Measurements from ENCODE around the gene P4HTM. TPM values are rescaled to one million over a fixed set of nuclear protein-coding genes. Genes with fewer than 3 reads are reported as not detected.
A peak's percentile ranks its signal among the peaks of the same experiment; 100 is the strongest.

P4HTM gene, protein sequence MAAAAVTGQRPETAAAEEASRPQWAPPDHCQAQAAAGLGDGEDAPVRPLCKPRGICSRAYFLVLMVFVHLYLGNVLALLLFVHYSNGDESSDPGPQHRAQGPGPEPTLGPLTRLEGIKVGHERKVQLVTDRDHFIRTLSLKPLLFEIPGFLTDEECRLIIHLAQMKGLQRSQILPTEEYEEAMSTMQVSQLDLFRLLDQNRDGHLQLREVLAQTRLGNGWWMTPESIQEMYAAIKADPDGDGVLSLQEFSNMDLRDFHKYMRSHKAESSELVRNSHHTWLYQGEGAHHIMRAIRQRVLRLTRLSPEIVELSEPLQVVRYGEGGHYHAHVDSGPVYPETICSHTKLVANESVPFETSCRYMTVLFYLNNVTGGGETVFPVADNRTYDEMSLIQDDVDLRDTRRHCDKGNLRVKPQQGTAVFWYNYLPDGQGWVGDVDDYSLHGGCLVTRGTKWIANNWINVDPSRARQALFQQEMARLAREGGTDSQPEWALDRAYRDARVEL
- total RNA-seq = 10 to 100 TPM; 24.8 to 25.0 TPM

DNA sequence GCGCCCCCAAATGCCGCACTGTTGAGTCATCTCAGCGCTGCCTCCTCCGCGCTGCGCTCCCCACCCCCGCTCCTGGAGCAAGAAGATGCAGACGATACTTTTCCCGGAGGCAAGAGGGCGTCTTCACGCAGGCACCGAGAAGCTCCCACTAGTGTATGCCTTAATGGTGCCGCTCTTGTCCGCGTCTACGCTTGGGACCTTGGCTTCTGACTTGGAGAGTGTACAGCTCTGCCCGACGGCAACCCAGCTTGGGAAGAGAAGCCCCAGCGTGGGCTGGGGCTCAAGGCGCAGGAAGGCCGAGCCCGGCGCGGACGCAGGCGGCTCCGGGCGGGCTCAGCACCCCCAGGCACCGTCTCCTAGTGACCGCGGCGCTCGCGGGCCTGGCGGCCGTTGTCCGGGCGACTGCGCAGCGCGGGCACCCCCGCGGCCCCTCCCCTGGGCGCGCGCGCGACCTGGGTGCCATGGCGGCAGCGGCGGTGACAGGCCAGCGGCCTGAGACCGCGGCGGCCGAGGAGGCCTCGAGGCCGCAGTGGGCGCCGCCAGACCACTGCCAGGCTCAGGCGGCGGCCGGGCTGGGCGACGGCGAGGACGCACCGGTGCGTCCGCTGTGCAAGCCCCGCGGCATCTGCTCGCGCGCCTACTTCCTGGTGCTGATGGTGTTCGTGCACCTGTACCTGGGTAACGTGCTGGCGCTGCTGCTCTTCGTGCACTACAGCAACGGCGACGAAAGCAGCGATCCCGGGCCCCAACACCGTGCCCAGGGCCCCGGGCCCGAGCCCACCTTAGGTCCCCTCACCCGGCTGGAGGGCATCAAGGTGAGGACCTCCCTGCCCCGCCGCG, at the start of gene P4HTM:
P4HTM (plus strand) TSS at position 446 of the 840 bp plus-strand sequence; CDS start at position 462, 16 bp downstream.
- TF ChIP-seq, protein P1, sequence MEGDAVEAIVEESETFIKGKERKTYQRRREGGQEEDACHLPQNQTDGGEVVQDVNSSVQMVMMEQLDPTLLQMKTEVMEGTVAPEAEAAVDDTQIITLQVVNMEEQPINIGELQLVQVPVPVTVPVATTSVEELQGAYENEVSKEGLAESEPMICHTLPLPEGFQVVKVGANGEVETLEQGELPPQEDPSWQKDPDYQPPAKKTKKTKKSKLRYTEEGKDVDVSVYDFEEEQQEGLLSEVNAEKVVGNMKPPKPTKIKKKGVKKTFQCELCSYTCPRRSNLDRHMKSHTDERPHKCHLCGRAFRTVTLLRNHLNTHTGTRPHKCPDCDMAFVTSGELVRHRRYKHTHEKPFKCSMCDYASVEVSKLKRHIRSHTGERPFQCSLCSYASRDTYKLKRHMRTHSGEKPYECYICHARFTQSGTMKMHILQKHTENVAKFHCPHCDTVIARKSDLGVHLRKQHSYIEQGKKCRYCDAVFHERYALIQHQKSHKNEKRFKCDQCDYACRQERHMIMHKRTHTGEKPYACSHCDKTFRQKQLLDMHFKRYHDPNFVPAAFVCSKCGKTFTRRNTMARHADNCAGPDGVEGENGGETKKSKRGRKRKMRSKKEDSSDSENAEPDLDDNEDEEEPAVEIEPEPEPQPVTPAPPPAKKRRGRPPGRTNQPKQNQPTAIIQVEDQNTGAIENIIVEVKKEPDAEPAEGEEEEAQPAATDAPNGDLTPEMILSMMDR (IDR thresholded peaks at IDR 0.05) = peak; percentile 11
- ChIA-PET POLR2A (interaction anchor here (0.6 to 6.5 kb wide), 14 partner anchors 10 to 792 kb away, joined by 3 to 72 read pairs (median 6); partner anchors contain the start of genes DALRD3, IMPDH2, NDUFAF3 and QRICH1), CTCF (interaction anchor here (0.6 to 6.5 kb wide), 11 partner anchors 9 to 326 kb away, joined by 3 to 78 read pairs (median 12); partner anchors contain the start of genes DALRD3, IMPDH2, NDUFAF3 and QRICH1)
- H3K27me3 Mint-ChIP-seq = no peaks in the 10 kb centered on the region
- H3K4me3 Mint-ChIP-seq = peak within 1 kb of the TSS; percentile 92
- intact Hi-C loops (cut with micrococcal nuclease) = loop anchor here (5.0 kb wide), 1 partner anchor 32 kb away; the partner anchor contains the start of gene NDUFAF3
- DNase-seq (peak; percentile 92), ATAC-seq (peak; percentile 84)
- peaks cover 22% of the 10 kb centered on the region for H3K36me3 Mint-ChIP-seq (ENCODE audit: low read depth)
- H3K4me1 Mint-ChIP-seq (ENCODE audit: low read depth) = peaks cover 41% of the 10 kb centered on the region
- H3K9me3 Mint-ChIP-seq = no peaks in the 10 kb centered on the region
- H3K27ac Mint-ChIP-seq = peak within 1 kb of the TSS; percentile 95

DNA sequence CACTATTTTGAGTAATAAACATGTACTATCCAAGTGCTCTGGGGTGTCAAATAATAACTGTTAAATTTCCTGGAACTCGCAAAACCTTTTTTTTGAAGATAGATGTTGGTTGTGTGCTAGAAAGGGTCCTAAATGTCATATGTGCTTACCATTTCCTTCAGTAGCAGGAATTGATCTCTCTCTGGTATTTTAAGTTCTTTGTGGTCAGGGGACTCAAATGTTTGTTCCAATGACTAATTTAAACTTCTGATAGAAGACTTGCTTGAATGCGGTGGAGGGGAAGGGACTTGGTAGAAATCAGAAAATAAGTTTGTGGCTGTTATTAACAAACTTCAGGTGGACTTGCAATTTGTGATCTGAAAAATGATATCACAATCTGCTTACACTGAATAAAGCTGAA, 44.6 kb upstream of the P4HTM start:
- CTCF ChIA-PET = interaction anchor here (1.0 kb wide), 1 partner anchor 13 kb away, joined by 3 read pairs; no protein-coding TSS in a partner anchor
- Mint-ChIP-seq H3K36me3 (ENCODE audit: low read depth) (peaks cover 13% of the 10 kb centered on the region), H3K4me3 (no peak overlapping the region), H3K27ac (peak overlapping the region; percentile 86), H3K9me3 (no peaks in the 10 kb centered on the region), H3K27me3 (no peaks in the 10 kb centered on the region), H3K4me1 (ENCODE audit: low read depth) (peaks cover 43% of the 10 kb centered on the region)
- DNase-seq = no peak
- intact Hi-C loops (cut with micrococcal nuclease) = no loop called here
- TF ChIP-seq, protein P1 (IDR thresholded peaks at IDR 0.05) = no peak
- POLR2A ChIA-PET = no interaction called here
- peak; percentile 69 for ATAC-seq

DNA sequence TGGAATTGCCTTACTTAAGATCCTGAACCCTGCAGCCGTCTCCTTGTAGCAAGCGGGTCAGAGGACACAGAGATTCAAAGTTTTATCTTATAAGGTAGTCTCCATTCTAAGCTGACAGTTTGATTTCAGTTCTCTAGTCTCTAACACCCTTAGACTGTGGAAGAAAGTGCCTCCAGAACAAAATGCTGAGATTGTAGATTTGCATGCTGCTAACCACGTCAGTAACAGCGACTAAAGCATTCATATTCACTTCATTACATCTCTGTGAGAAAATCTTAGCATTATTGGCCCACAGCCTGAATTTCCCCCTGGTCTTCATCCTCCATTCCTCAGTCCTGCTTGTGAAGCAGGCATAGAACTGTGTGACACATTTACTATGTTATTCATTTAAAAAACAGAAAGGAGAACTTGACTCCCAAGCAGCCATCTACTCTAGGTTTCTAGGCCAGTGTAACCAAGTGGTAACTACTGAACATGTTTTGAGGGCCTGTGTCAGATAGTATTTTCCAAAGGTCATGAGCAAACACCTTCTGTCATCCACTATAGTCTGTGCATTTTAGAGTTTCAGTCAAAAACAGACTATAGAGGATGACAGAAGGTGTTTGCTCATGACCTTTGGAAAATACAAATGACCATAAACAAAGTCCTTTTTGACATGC, 44.0 kb upstream of the P4HTM start:
- H3K4me3 Mint-ChIP-seq = no peak overlapping the region
- H3K27ac Mint-ChIP-seq = peak overlapping the region; percentile 86
- H3K9me3 Mint-ChIP-seq = no peaks in the 10 kb centered on the region
- intact Hi-C loops (cut with micrococcal nuclease) = no loop called here
- TF ChIP-seq, protein P1 (IDR thresholded peaks at IDR 0.05) = no peak
- H3K4me1 Mint-ChIP-seq (ENCODE audit: low read depth) = peaks cover 43% of the 10 kb centered on the region
- peak; percentile 66 for ATAC-seq
- no peaks in the 10 kb centered on the region for H3K27me3 Mint-ChIP-seq
- CTCF ChIA-PET = interaction anchor here (1.0 kb wide), 1 partner anchor 14 kb away, joined by 3 read pairs; no protein-coding TSS in a partner anchor
- no peak for DNase-seq
- peaks cover 13% of the 10 kb centered on the region for H3K36me3 Mint-ChIP-seq (ENCODE audit: low read depth)
- POLR2A ChIA-PET = interaction anchor here (0.6 kb wide), 1 partner anchor 11 kb away, joined by 3 read pairs; no protein-coding TSS in a partner anchor

DNA sequence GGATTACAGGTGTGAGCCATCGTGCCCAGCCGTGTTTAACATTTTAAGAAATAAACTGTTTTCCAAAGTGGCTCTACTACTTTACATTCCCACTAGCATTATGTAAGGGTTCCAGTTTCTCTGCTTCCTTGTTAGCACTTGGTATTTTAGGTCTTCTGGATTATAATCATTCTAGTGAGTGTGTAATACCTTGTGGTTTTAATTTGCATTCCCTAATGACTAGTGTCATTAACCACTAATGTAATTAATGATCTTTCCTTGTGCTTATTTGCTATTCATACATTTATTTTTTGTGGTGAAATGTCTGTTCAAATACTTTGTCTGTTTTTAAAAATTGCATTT, 40.7 kb upstream of the P4HTM start:
- no peaks in the 10 kb centered on the region for H3K9me3 Mint-ChIP-seq
- DNase-seq = no peak
- H3K36me3 Mint-ChIP-seq (ENCODE audit: low read depth) = peaks cover 16% of the 10 kb centered on the region
- POLR2A ChIA-PET = no interaction called here
- no peak for ATAC-seq
- peaks cover 40% of the 10 kb centered on the region for H3K4me1 Mint-ChIP-seq (ENCODE audit: low read depth)
- intact Hi-C loops (cut with micrococcal nuclease) = no loop called here
- no peak overlapping the region for H3K4me3 Mint-ChIP-seq
- H3K27me3 Mint-ChIP-seq = no peaks in the 10 kb centered on the region
- TF ChIP-seq, protein P1 (IDR thresholded peaks at IDR 0.05) = no peak
- no peak overlapping the region for H3K27ac Mint-ChIP-seq
- CTCF ChIA-PET = interaction anchor here (1.3 kb wide), 1 partner anchor 15 kb away, joined by 3 read pairs; no protein-coding TSS in a partner anchor
